Stimulated activated CD4-positive, alpha-beta T cell treated with anti-CD3 and anti-CD28 coated beads, Interleukin-15, amount 100 ng/mL, for 1 hour (primary cell): ENCODE results near the gene KCNJ6.
"Not testable (repeated sequence)": the region's sequence is repeated elsewhere in the genome, so short reads cannot be mapped to it uniquely, and the experiment has no call there.

Source experiments
- DNase-seq, 2 donors: peaks; one replicate each; pipeline ENCODE4 v3.0.0-alpha.2; 2020; ENCODE audit warnings: low read depth in 1 of 2, low spot score in 1 of 2

KCNJ6 gene, protein sequence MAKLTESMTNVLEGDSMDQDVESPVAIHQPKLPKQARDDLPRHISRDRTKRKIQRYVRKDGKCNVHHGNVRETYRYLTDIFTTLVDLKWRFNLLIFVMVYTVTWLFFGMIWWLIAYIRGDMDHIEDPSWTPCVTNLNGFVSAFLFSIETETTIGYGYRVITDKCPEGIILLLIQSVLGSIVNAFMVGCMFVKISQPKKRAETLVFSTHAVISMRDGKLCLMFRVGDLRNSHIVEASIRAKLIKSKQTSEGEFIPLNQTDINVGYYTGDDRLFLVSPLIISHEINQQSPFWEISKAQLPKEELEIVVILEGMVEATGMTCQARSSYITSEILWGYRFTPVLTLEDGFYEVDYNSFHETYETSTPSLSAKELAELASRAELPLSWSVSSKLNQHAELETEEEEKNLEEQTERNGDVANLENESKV

DNA sequence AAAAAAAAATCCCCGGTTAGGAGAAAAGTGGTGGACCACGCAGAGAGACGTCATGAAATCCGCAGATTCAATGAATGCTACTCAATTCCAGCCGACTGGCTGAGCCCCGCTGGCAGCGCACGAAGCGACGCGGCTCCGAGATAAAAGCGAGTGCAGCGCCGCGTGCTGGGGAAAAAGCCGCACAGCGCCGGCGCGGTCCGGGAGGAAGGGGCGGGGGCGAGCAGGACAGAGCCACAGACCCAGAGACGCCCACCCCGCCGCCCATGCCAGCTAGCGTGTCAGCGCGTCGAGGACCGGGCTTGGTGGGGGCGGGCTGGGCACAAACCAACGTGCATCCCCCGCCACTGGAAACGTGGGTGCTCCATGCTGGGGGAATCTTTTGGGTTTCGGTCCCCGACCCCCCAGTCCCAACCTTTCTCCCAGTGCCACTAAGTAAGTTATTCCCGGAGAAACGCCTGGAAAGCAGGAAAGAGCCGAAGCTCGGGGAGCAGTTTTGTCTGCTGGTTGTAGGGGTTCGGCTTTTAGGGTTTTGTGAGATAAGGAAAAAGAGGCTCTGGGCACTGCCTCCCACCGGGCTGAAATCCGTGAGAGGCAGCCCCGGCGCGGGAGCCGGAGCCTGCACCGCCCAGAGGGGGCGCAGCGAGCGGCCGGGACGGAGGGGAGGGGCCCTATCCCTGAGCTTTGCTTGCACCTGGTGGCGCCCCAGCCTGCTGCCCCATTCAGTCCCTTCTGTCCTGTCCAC, at the start of gene KCNJ6:
Gene KCNJ6, minus strand, starts transcription at position 148 of the 742 bp plus-strand sequence. CDS start 75,775 bp downstream, outside the sequence.
- no peak for DNase-seq

DNA sequence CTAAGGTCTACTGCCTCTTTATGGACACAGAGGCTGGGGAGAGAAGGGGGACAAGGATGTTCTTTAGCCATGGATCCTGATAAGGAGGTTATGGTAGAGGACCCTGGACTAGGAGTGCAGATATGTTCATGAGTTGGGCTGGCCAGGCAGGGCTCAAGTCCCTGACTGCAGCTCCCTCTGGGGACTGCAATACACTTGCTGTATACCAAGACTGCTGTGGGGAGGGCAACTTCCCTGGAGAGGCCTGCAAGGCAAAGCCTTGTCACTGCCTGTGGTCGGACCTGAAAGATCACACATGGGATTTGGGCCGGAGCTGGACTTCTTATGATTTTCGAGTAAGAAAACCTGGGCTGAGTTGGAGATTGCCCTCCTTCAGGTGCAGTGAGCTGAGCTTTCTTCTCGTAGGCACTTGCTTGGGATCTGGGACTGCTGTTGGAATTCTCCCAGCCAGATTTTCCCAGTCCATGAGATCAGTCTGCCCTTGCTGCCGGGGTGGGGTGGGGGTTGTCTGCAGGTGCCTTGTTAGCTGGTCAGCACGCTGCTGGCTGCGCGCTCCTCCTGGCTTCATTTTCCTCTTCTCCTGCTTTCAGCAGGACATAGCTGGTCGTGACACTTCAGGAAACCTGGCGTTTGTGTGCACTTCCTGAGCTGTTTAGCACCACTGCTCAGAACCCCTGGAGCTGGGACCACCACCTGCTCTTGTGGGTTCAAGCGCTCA, 49.0 kb upstream of the KCNJ6 start:
- DNase-seq: no peak

DNA sequence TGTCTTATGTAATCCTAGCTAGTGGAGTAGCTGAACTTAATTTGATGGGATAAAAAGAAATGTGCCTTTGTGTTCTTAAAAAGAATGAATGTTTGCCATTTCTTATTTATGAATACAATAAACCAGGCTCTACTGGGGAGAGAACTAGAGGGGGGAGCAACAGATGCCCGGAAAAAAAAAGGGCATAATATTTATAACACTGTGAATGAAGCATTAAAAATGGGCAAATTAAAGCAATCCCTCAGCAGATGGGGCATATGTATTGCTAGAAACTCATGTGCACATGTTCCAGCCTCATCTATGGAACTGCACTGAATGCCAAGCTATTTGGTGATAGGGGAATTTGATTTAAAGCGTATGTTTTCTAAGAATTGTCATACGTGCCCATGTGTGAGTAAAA, 42.3 kb upstream of the KCNJ6 start:
- DNase-seq: no peak

DNA sequence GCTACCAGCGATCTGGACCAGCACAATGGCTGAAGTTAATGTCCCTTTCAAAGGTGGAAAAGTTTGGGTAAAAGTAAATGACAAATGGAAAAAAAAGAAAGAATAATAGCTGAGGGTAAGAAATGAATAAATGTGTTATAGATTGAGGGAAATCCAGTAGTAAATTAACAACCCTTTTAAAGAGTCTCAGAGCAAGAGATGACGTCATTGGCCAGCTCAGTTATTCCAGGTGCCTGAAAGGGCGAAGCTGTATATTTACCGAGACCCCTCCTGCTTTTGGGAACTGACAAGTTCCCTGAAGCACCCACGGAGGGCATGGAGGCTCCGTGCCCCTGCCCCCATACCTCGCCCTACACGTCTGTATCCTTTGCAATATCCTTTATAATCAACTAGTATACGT, 40.5 kb upstream of the KCNJ6 start:
- no peak for DNase-seq

DNA sequence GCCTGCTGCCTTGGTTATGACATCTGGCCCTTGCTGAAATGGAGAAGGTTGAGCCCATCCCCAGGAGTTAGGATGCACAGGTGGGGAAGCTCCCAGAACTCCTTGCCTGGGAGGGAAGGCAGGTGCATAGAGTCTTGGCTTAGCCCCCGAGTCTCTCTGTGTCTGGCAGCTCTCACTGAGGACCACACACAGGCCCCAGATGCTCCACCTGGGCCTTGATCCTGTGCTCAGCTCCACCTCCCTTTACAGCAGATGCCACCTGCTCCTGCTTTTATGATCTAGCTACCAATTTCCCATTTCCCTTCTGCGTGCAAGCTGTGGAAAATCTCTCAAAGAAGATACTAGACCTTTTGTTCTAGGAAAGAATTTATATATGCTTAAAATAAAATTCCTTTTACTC, 28.8 kb upstream of the KCNJ6 start:
- DNase-seq: no peak

DNA sequence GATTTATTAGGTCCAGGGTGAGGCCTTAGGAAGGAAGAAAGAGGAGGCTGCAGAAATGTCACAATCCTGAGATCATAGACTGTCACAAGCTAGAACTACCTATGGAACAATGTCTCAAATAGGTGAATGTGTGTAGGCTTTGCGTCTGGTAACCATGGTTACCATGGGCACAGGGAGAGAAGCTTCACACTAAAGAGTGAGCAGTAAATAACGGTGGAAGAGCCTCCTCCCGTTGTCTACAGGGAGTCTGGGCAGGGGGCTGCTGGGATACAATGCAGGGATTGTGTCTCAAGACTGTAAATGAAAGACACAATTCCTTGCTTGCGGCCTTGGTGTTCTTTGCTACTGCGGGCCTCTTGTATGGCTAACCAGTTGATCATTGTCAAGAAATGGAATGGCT, 28.2 kb upstream of the KCNJ6 start:
- DNase-seq: no peak

DNA sequence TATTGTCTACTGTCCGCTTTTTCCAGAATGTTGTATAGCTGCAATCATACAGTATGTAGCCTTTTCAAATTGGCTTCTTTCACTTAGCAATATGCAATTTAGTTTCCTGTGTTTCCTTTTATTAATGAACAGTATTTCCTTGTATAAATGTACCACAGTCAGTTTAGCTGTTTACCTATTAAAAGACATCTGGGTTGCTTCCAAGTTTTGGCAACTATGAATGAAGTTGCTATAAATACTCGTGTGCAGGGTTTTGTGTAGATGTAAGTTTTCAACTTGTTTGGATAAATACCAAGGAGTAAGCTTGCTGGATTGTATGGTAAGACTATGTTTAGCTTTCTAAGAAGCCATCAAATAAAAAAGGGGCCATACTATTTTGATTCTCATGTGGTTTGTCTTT, 24.4 kb upstream of the KCNJ6 start:
- no peak for DNase-seq

DNA sequence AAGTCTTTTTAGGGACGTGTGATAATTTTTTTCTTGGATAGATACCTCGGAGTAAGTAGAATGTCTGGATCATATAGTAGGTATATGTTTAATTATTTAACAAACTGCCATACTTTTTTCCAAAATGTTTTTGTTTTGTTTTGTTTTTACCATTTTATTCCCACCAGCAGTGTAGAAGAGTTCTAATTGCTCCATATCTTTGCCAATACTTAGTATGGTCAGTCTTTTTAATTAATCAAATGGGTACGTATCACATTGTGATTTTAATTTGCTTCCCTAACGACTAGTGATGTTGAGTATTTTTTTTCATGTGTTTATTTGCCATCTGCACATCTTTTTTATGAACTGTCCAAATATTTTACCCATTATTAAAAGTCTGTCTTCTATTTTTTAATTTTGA, 23.6 kb upstream of the KCNJ6 start:
- no peak for DNase-seq

DNA sequence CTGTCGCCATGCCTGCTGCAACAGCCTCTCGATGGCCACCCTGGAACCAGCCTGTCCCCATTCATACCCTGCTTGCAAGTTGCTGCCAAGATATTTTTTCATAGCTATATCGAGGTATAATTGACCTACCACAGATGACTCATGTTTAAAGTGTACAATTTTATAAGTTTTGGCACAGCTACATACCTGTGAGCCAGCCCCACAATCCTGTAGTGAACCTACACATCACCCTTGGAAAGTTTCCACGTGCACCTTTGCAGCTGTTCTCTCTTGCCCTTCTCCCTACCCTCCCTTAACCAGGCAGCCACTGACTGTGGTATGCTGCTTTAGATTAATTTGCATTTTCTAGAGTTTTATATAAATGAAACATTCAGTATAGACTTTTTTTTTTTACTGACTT, 23.0 kb upstream of the KCNJ6 start:
- DNase-seq: no peak

DNA sequence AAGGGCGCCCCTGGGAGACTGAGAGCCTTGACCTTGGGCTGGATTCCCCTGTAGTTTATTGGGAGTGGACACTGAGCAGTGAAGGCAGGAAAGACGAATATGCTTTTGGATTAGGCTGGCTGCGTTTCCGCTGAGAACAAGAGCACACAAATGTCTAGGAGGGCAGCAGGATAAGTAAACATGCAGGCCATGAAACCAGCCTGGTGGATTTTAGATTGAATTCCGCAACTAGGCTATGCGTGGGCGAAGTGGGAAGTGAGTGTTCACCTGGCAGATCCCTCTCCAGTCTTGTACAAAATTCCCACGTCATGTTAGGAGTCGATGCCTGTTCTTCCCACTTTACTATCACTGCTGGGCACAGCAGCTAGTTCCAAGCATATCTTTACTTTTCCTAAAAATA, 21.4 kb upstream of the KCNJ6 start:
- DNase-seq: no peak

DNA sequence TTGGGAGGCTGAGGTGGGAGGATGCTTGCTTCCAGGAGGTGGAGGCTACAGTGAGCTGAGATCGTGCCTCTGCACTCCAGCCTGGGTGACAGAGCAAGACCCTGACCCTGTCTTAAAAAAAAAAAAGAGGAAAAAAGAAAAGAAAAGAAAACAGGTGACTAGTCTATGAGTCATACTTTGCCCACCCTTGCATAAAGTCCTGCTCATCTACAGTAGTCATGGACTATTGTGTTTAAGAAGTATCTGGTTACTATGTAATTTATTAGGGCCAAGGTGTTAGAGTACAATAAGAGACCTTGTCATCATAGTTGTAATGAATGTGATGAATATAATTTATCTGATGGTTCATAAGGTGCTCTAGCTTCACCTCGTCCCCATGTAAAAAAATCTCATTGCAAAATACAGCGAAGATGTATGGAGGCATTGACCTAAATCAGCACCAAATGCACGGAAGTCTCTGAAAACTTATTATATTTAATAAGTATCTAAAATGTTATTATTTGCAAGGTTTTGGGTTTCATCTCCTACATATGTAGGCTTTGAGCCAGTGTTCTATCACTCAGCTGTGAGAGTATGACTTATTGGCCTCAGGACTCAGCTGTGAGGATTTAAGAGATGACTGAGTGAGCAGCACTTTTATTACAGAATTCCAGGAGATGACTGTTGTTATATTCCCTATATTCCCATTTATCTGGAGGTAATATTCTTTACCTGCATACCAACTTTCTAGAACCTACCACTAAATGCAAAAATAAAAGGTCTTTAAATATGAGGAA, 19.9 kb upstream of the KCNJ6 start:
- DNase-seq: no peak

DNA sequence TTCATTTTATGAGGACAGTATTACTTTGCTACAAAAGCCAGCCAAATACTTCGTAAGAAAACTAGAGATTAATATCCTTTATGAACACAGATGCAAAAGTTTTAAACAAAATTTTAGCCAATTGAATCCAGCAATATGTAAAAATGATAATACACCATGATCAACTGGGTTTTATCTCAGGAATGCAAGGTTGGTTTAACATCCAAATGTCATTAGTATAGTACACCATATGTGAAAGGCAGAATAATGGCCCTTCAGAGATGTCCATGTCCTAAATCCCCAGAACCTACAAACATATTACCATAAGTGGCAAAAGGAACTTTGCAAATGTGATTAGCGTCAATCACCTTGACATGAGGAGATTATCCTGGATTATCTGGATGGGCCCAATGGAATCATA, 16.7 kb upstream of the KCNJ6 start:
- no peak for DNase-seq

DNA sequence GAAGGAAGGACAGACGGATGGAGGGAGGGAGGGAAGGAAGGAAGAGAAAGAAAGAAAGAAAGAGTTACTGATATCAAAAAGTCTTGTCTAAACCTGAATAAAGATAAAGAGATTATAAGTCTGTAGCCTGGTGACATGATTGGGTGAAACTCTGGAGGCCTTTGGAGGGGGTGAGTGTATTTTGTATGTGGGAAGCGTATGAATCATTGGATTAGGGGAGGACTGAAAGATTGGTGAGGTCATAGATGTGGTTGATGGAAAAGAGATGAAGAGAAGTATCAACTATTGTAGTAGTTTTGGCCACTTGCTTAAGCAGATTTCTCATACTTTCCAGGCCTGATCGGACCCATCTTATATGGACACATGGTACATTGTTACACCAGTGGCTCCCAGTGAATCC, 11.5 kb upstream of the KCNJ6 start:
- DNase-seq: no peak

DNA sequence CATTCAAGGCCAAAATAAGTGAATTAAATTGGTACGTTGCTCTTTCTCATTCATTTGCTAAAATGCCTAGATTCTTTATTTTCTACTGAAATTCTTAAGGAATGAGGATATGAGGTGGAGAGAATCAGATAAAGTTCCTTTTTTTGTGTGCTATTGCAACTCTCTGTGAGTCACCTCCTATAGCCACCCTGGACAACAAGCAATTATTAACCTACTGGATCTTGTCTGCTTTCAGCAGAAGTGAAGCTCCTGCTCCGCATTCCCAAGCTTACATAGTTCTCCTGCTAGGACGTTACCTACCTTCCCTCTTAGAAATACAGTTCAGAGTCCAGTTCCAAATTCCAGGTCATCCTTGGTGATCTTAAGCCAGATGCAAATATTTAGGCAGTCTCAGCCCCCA, 4.8 kb upstream of the KCNJ6 start:
- DNase-seq: no peak

DNA sequence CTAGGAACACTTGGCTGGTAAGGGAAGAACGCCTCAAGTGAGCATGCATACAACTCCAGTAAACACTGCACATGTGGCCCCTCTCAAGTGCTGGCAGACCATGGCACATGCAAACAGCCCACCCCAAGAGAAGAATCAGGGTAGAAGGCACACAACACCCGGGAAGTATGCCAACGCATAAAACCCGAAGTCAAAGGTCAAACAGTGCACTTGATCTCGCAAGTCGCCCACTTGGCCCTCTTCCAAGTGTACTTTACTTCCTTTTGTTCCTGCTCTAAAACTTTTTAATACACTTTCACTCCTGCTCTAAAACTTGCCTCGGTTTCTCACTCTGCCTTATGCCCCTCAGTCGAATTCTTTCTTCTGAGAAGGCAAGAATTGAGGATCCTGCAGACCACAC, 4.0 kb upstream of the KCNJ6 start:
- not testable (repeated sequence) for DNase-seq

DNA sequence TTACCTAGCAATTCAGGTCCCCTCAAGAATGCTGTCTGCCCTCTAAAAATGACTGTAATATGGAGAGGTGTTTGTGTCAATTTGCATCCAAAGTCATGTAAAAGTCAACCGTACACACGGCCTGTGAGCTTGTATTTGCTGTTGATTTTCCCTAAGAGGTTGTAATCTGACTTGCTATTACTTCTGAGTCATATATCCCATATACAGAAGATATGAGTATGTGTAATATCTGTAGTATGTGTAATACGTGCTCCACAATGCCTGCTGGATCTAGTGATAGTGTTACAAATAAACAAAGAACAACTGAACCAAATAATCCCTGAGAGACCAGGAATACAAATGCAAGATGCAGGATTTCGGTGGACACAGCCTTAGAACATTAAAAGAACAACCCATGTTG, 1.4 kb upstream of the KCNJ6 start:
- no peak for DNase-seq

DNA sequence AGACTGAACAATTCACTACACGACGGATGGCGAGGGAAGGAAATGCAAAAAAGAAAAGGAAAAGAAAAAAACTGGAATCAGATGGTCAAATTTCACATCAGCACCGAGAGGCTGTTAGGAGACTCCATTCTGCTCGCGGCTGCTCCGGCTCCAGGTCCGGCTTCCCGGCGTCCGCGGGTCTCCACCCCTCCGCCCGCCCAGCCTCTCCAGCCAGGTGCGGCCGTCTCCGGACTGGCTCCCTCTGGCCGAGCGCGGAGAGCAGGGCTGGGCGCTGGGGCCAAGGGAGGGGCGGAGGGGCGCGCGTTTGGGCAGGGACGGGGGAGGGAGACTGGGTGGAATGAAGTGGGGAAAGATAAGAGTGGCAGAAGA, 332 bp downstream of the KCNJ6 start:
- no peak for DNase-seq

DNA sequence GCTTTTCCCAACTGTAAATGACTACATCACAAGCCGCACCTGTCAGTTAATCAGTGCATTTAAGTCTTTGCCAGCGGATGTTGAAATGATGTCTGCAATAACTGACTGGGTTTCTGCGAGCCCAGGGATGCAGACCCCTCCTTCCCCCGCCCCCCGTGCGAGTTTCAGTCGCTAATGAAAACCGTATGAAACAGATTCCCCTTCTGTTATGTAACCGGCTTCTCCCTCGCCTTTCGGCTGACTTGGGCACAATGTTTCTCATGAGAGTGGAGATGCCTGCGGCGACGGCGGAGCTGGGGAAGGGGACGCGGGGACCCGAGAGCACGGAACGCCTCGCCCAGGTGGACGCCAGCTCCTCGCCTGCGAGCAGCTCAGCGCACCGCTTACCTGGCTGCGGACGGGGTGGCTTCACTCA, 753 bp downstream of the KCNJ6 start:
- DNase-seq: no peak

DNA sequence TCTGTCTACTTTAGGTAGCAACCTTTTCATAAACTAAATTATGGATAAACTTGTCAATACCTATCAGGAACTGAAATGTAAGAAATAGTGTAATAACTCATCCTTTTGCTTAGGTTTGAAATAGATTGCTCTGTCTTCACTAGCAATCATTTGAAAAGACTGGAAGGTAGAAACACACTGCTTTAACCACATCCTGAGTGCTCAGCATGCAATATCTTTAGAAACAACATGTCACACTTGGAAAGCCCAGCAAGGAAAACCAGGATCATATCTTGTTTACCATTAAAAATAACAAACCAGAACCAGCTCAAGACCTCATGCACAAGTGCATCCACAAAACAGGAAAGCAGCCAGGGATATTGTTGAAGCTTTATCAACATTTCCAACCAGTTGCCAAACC, 3.6 kb downstream of the KCNJ6 start:
- no peak for DNase-seq

DNA sequence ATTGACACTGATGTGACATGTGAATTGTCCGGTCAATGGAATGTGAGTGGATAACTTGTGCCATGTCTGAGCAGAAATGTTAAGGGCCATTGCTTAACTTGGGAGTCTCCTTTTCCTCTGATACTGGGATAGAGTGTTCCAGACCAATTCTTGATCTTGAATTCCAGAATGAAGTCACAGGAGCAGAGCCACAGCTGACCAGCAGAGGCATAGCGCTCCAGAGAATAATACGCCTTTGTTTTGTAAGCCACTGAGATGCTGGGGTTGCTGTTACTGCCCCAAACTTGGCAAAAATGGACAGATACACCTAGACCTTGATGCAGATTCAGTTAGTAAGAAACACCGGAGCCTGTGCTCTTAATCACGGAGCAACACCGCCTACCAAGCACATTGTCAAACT, 6.3 kb downstream of the KCNJ6 start:
- no peak for DNase-seq

DNA sequence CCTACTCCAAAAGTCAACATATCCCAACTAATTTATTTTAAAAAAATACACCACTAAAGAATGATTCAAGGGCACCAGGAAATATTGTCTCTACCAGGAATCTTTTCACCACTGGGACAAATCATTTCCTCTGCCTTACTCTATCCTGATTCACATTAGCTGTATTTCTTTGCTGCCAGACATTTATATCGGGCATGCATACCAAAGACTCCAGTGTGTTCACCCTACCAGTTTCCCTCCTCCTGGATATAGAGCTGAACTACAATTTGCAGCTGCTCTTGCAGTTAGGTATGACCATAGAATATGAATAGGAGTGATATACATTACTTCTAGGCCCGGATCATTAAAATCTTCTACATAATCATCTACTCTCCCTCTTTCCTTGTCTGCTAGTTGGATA, 7.6 kb downstream of the KCNJ6 start:
- DNase-seq: no peak
